NCI-H2171 (cell line): ENCODE data around the gene FKTN.

ENCODE experiments used
- DNase-seq: peaks from one replicate; lab custom pipeline; 2025; lab: John Stamatoyannopoulos, UW

The FKTN gene

GRCh38 chr9:105633411-105633810 lies 75.5 kb downstream of the FKTN start:
- DNase-seq = no peak

DNA sequence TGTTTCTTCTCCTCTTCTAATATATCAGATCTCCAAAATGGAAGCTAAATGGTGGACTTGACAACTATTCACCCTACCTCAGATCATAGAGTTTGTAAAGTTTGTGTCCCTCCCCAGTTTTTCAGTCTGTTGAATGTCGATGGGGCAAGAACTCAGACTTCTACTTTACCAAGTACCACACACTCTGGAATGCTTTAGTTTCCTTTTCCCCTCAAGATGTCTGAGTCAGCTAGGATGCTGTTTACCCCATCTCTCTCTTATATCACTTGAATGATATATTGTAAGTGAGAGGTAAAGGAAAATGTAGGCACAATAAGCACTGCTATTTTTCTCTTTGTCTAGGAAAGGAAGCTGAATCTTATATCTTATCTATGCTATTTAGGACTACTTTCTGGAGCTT lies 78.4 kb downstream of the FKTN start:
- no peak for DNase-seq

DNA sequence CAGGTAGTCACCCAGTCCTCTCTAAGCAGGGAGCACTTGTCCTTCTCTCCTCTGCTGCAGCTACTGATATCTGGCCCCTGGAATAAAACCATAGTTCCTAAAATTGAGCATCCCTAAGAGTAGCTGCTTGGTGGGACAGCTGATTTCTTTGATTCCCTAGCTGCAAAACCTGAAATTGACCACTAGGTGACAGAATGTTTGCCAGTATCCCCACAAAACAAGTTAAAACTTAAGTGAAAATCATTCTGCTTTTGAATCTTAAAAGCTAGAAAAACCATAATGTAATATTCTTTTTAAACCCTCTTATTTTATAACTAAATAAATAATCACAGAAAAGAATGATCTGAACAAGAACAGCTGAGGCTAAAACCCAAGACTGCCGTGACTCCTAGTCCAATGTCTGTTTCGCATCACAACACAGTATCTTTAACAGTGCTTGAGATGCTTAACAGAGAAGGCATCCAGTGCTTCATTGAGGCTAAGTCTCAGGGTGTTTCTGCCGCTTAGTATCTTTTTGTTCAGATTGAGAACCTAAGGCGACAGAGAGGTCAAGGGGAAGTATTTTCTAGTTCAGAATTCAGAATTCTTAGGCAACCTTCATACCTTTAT lies 80.0 kb downstream of the FKTN start:
- DNase-seq = no peak

- no peak for DNase-seq
Observed at GRCh38 chr9:105639936-105640335, 82.0 kb downstream of the FKTN start.

- no peak for DNase-seq
Observed at GRCh38 chr9:105643795-105644194, 85.9 kb downstream of the FKTN start.

DNA sequence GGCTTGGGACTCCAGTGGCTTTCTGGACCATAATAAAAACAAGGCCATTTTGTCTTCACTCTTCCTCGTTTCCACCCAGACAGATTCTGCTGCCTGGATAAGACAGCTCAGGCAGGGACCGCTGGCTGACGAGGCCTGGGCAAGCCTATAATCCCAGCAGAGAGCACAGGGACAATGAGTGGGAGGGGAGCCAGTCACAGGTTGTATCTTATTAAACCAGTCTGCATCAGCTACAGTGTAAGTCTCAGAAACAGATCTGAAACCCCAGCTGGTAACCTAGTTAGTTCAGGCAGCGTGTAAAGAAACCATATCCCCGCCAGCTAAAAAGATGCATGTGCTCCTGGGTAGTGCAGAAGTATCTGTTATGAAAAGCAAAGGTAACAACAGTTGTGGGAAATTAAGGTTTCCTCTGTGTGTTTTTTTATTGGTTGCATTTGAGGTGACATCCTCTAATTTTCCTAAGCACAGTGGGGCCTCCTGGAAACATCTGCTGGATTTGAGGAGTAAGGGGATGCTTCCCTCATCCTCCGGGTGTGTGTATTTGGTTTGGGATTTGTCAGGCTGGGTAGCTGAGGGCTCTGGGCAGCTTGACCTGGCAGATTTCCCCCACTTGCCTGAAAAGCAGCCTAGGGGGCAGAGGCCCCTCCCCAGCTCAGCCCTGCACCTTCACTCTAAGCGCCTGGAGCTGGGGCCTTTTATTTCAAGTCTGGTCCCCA lies 89.1 kb downstream of the FKTN start:
- peak; percentile 33 for DNase-seq

- DNase-seq = no peak
Observed at GRCh38 chr9:105647595-105648349, 89.8 kb downstream of the FKTN start.

DNA sequence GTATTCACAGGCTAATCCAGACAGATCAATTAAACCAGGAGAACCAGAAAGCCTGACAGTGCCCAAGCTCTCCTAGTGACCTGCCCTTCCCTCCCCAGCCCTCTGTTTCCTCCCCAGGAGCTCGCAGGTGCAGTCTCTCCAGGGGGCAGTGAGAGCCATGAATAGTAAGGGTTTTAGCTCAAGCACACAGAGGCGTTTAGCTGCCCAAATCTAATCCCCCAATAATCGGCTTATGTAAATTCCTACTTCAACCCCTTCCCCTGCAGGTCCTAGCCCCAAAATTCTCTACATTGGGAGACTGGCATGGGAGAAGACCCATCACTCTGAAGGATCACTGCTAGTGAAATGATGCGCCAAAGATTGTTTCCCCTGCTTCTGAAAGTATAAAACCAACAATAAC lies 93.9 kb downstream of the FKTN start:
- no peak for DNase-seq

DNA sequence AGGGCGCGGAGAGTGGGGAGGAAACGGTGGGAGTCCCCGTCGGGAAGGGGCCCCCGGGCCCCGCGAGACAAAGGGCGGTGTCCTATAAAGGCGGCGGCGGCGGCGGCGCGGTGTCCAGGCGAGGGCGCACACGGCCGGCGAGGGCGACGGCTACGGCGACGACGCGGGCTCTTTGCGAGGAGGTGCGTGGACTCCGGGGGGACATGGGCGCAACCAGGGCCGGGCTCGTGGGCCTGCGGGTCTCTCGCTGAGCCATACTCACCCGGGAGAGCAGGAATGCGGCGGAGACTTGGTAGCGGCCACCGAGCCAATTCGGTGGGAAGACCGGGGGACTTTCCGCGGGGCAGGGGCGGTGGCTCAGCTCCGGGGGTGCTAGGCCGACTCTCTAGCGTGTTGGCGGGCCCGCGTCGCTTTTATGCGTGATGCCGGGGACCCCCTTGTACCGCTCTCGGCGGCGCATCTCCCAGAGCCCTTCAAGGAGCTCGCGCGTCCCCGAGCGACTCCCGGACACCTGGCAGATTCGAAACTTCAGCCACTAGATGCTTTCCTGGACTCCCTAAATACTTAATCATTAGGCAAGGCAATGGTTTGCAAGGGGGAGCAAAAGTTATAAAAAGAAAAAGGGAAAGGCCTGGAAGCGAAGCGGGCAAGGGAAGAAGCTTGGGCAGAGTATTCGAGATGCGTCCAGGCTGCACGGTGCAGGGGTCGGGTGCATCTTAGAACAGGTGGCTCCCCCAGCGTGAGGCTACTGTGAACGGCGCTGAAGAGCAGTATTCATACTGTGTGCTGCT lies 98.4 kb downstream of the FKTN start:
- peak; percentile 46 for DNase-seq

DNA sequence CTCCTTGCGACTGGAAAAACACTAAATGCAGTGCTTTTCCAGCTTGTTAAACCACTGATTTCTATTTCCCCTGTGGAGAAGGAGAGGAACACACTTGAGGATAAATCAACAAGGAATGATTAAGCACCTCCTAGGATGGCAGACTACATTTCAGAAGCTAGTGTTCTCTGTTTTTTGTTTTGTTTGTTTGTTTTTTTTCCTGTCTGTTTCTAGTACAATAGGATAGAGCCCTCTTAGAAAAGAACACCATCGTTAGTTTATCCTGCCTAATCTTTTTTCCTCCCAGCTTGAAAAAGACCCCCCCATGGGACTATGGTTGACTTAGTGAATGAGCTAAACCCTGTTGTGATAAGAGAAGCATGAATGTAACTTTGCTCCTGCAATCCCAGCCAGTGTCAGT lies 100.4 kb downstream of the FKTN start:
- no peak for DNase-seq

DNA sequence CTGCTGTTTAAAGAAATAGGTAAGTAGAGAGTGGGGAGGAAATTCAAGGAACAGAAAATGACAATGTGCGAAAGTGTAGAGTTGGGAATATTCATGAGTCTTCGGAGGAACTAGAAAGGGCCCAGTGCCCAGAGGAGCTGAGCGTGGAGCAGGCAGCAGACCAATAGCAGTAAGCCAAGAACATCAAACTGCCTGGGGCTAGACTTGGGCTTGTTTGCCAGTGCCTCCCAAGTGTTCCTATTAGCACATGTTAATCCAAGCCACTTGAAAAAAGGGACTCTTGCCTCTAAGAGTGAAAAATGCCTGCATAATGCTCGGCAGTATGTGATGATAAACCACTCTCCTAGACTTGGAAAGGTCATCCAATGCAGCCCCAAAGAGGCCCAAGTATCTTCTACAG lies 103.1 kb downstream of the FKTN start:
- no peak for DNase-seq

DNA sequence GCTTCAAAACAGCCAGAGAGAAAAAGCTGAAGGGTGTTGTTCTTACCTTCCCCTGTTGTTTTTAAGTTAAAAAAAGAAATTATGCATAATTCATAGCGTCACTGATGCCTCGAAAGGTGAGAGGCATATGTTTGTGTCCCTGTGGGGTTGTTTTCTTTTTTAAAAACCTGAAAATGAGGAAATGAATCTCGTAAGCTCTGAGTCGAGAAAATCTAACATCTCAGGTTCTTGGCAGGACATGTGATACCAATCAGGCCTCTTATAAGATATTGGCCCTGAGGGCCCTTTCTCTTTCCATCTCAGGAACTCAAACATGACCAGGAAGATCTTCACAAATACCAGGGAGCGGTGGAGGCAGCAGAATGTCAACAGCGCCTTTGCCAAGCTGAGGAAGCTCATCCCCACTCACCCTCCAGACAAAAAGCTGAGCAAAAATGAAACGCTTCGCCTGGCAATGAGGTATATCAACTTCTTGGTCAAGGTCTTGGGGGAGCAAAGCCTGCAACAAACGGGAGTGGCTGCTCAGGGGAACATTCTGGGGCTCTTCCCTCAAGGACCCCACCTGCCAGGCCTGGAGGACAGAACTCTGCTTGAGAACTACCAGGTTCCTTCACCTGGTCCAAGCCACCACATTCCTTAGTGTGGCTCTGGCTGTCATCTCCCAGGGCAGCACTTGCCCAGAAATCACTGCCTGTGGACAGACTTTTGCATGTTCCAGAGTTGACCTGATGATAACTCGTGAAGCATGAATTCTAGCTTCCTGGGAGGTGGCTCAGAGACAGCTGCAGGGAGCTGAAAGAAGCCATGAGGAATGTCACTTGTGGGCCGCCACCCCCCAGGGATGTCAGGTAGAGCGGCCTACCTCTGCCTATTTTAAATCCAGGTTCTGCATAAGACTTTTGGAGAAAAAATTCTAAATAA lies 104.5 kb downstream of the FKTN start, which contains the start of gene TAL2:
TSS of gene TAL2 (plus strand) at position 274 of the 921 bp plus-strand sequence. CDS start at position 314, 40 bp downstream.
- DNase-seq = no peak

DNA sequence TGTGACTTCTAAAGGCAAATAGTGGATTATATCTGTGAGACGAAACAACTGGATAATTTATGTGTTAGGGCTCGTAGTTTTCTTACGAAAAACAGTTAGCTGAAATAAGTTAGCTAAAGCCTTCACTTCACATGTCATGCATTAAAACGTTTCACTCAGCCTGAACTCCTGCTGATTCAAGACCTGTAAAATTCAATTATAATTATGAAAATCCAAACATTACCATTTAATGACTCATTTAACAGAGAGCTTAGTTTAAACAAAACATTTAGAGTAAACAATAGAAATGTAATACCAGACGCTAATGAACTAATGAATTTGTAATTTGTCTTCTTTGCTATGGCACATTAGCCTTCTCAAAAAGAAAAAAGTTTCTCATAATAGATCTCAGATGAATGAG lies 106.0 kb downstream of the FKTN start:
- DNase-seq = no peak

DNA sequence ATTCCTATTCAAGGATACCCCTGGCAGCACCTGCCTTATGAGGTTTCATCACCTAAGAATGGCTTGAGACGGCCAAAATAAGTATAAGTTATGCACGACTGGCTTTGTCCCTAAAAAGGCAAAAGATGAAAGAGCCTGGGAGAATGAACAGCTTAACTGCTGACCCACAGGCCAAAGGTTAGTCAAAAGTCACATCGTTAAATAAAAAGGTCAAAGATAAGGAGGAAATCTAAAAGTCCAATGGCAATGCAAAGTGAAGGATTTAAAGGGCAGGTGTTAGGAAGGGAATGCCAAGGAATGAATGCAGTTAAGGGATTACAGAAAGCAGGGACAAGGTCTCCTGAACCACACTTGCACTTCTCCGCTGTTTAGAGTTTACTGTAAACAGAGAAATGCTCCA lies 109.9 kb downstream of the FKTN start:
- no peak for DNase-seq

DNA sequence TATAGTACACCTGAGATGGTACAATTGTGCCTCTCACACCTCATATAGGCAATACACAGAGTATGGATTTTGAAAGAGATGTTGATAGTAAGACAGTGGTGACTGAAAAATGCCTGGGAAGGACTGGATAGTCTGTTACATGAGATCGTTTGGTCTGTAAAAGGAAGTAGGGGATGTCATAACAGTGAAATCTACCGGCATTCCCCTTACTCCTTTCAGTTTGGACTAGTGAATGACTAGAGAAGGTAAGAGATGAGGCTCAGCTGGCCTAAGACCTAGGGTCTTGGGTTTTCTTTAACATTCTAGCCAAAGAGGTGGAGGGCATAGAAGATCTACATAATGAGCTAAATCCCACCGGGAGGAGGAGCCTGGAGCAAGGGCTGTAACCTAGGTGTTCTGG lies 112.4 kb downstream of the FKTN start:
- no peak for DNase-seq

GRCh38 chr9:105670775-105671174 lies 112.8 kb downstream of the FKTN start:
- no peak for DNase-seq

- no peak for DNase-seq
Observed at GRCh38 chr9:105672711-105673234, 114.8 kb downstream of the FKTN start.

DNA sequence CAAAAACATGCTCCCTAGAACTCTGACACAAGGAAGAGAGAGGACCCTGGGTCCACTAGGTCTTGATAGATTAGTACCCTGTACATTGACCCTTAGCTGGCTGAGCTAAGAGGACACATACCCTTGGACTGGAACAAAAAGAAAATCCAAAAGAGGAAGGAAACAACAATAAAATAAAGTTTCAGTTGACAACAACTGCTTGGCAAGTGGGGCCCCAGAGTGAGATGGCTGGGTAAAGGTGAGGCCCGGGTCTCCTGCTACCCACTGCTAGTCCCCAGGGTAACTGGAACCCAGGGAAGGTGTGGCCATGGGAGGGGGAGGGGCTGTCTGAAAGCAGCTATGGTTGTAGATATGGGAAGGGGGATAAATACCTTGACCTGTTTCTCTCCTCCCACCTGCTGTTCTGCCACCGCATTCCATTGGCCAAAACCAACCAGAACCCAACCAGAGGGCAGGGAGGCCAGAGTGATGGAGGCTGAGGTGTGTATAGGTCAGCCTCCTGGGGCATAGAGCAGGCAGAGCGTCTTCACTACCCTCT lies 116.0 kb downstream of the FKTN start:
- DNase-seq = no peak

GRCh38 chr9:105676351-105676923 lies 118.5 kb downstream of the FKTN start:
- DNase-seq = no peak

- no peak for DNase-seq
Observed at GRCh38 chr9:105678163-105678562, 120.2 kb downstream of the FKTN start.
